Endothelial cell of umbilical vein (primary cell): ENCODE results near the gene ZNF74.

Experiments used
- CTCF ChIP-seq, 2 donors: IDR thresholded peaks; 1 replicate in 1 of 2; 2 replicates in 1 of 2; pipeline ENCODE4 v1.5.1; 2011; ENCODE audit warnings: low read length in 2 of 2, mild to moderate bottlenecking in 2 of 2, moderate library complexity in 2 of 2, control low read depth in 1 of 2, inconsistent platforms in 1 of 2, low read depth in 1 of 2; ENCODE audit not compliant: insufficient read depth in 1 of 2; ENCODE audit errors: extremely low read depth in 1 of 2
- EZH2 ChIP-seq: IDR thresholded peaks from 2 replicates; pipeline ENCODE4 v1.6.1; 2012; ENCODE audit warnings: borderline replicate concordance, low read depth, mild to moderate bottlenecking, moderate library complexity, low read length, inconsistent platforms; ENCODE audit not compliant: severe bottlenecking
- FOS ChIP-seq: IDR thresholded peaks from 2 replicates; pipeline ENCODE4 v1.6.1; 2011; ENCODE audit warnings: mild to moderate bottlenecking, low read length, moderate library complexity, borderline replicate concordance; ENCODE audit not compliant: insufficient read depth
- GATA2 ChIP-seq: IDR thresholded peaks from 2 replicates; pipeline ENCODE4 v1.7.0; 2011; ENCODE audit warnings: low read depth, mild to moderate bottlenecking, moderate library complexity, mixed read lengths, low read length; ENCODE audit not compliant: insufficient read length, insufficient read depth
- JUN ChIP-seq: IDR thresholded peaks from 2 replicates; pipeline ENCODE4 v1.6.1; 2011; ENCODE audit warnings: borderline replicate concordance, low read depth; ENCODE audit not compliant: insufficient read length, insufficient read depth
- MAX ChIP-seq: IDR thresholded peaks from 2 replicates; pipeline ENCODE4 v1.6.1; 2011; ENCODE audit not compliant: insufficient read depth, insufficient read length
- MYC ChIP-seq: IDR thresholded peaks from one replicate; pipeline ENCODE4 v1.6.1; 2011; ENCODE audit warnings: mild to moderate bottlenecking, low read depth, low read length
- POLR2A ChIP-seq: IDR thresholded peaks from 2 replicates; pipeline ENCODE4 v1.6.1; 2012; ENCODE audit warnings: low read depth, mild to moderate bottlenecking, control low read depth, low read length
- POLR2AphosphoS5 ChIP-seq: IDR thresholded peaks from 2 replicates; pipeline ENCODE4 v1.6.1; 2012; ENCODE audit warnings: low read depth, mild to moderate bottlenecking, control low read depth, low read length, moderate library complexity; ENCODE audit not compliant: insufficient read depth

- TF ChIP-seq CTCF (IDR thresholded peaks at IDR 0.05; ENCODE audit: extremely low read depth in 1 of 2, insufficient read depth in 1 of 2, low read depth in 1 of 2, low read length in 2 of 2) = no peak
- TF ChIP-seq POLR2AphosphoS5 = no peak
- TF ChIP-seq EZH2 = no peak
- TF ChIP-seq FOS = no peak
- no peak for TF ChIP-seq POLR2A
- no peak for TF ChIP-seq MAX
- no peak for TF ChIP-seq GATA2
- TF ChIP-seq JUN = no peak
- TF ChIP-seq MYC = no peak
These were observed 48.7 kb downstream of the ZNF74 start for GRCh38 chr22:20442485-20443284.
